GM23338 (cell line): ENCODE results near the gene CNTNAP5. TPM values are rescaled to one million over a fixed set of nuclear protein-coding genes. Genes with fewer than 3 reads are reported as not detected.

Source experiments
- ATAC-seq: fragments of 200-7000 bp; cut with Tn5 transposase; 3 replicates; pipeline ENCODE4 v1.9.1; 2020
- DNase-seq: peaks from one replicate; pipeline ENCODE4 v3.0.0-alpha.2; 2015; ENCODE audit warnings: low spot score
- H2AFZ ChIP-seq: fragments of 200-600 bp; sonication (generic); 2 replicates; pipeline ENCODE4 v1.8.0; 2016; ENCODE audit warnings: antibody characterized with exemption, mild to moderate bottlenecking, moderate library complexity
- H3F3A ChIP-seq: fragments of 200-600 bp; sonication (generic); replicated peaks from 2 replicates; pipeline ENCODE4 v1.8.0; 2017; ENCODE audit warnings: antibody characterized with exemption, mixed run types, low read depth
- H3K27ac ChIP-seq: fragments of 200-600 bp; sonication (generic); 2 replicates; pipeline ENCODE4 v1.6.1; 2016; ENCODE audit warnings: low read depth
- H3K27me3 ChIP-seq: fragments of 200-600 bp; sonication (generic); 2 replicates; pipeline ENCODE4 v1.8.0; 2016; ENCODE audit warnings: mild to moderate bottlenecking, mixed run types, moderate library complexity; ENCODE audit not compliant: insufficient read depth
- H3K36me3 ChIP-seq: fragments of 200-600 bp; sonication (generic); 2 replicates; pipeline ENCODE4 v1.8.0; 2016; ENCODE audit warnings: mild to moderate bottlenecking; ENCODE audit not compliant: insufficient read depth
- H3K4me1 ChIP-seq: fragments of 200-600 bp; sonication (generic); 2 replicates; pipeline ENCODE4 v1.8.0; 2016; ENCODE audit warnings: mild to moderate bottlenecking, moderate library complexity; ENCODE audit not compliant: insufficient read depth
- H3K4me2 ChIP-seq: fragments of 200-600 bp; sonication (generic); 2 replicates; pipeline ENCODE4 v1.7.1; 2017; ENCODE audit warnings: mixed run types
- H3K4me3 ChIP-seq: fragments of 200-600 bp; sonication (generic); 2 replicates; pipeline ENCODE4 v1.6.1; 2016; ENCODE audit warnings: mixed run types
- H3K79me2 ChIP-seq: fragments of 200-600 bp; sonication (generic); replicated peaks from 2 replicates; pipeline ENCODE4 v1.8.0; 2017; ENCODE audit warnings: mild to moderate bottlenecking; ENCODE audit not compliant: insufficient read depth
- H3K9me2 ChIP-seq: fragments of 200-600 bp; sonication (generic); 2 replicates; pipeline ENCODE4 v1.8.0; 2017; ENCODE audit not compliant: insufficient read depth
- H4K20me1 ChIP-seq: fragments of 200-600 bp; sonication (generic); replicated peaks from 2 replicates; pipeline ENCODE4 v1.8.0; 2017; ENCODE audit warnings: mild to moderate bottlenecking; ENCODE audit not compliant: insufficient read depth
- H3K27ac Mint-ChIP-seq: 2 replicates; pipeline ENCODE4 v1.8.0; 2020; ENCODE audit warnings: inconsistent platforms, mild to moderate bottlenecking, moderate library complexity, mixed read lengths
- H3K27me3 Mint-ChIP-seq: 3 replicates; pipeline ENCODE4 v1.8.0; 2022; ENCODE audit warnings: low read depth, mild to moderate bottlenecking, moderate library complexity, mixed read lengths, inconsistent platforms; ENCODE audit not compliant: insufficient read depth, poor library complexity
- H3K36me3 Mint-ChIP-seq: 3 replicates; pipeline ENCODE4 v1.8.0; 2021; ENCODE audit warnings: low read depth, mild to moderate bottlenecking, inconsistent platforms, moderate library complexity, mixed read lengths
- H3K4me1 Mint-ChIP-seq: 3 replicates; pipeline ENCODE4 v1.8.0; 2020; ENCODE audit warnings: mild to moderate bottlenecking, inconsistent platforms, mixed read lengths
- H3K4me3 Mint-ChIP-seq: 3 replicates; pipeline ENCODE4 v1.8.0; 2021; ENCODE audit warnings: moderate library complexity, mild to moderate bottlenecking, inconsistent platforms, mixed read lengths
- H3K9me3 Mint-ChIP-seq: 3 replicates; pipeline ENCODE4 v1.8.0; 2020; ENCODE audit warnings: moderate library complexity, mild to moderate bottlenecking, inconsistent platforms, mixed read lengths
- CREB1 ChIP-seq: fragments of 250-450 bp; sonication (Bioruptor Pico); IDR thresholded peaks from 2 replicates; pipeline ENCODE4 v1.5.0; 2020; ENCODE audit warnings: low read depth, mild to moderate bottlenecking, moderate library complexity
- CTCF ChIP-seq, 2 experiments: fragments of 200-600 bp in 1 of 2; sonication (generic) in 1 of 2; conservative IDR thresholded peaks; 2 replicates each; pipeline versions ENCODE4 v1.5.1 to v1.6.1; 2016 to 2017; ENCODE audit warnings: antibody characterized with exemption in 2 of 2, low read depth in 2 of 2, mild to moderate bottlenecking in 2 of 2, moderate library complexity in 1 of 2
- ETS1 ChIP-seq: IDR thresholded peaks from 2 replicates; pipeline ENCODE4 v1.6.1; 2016; ENCODE audit warnings: antibody characterized with exemption
- EZH2 ChIP-seq: fragments of 200-600 bp; sonication (generic); IDR thresholded peaks from one replicate; pipeline ENCODE4 v1.8.0; 2017; ENCODE audit warnings: antibody characterized with exemption, mild to moderate bottlenecking, low read depth; ENCODE audit not compliant: unreplicated experiment
- JUNB ChIP-seq: IDR thresholded peaks from one replicate; pipeline ENCODE4 v1.6.1; 2016; ENCODE audit warnings: antibody characterized with exemption; ENCODE audit not compliant: unreplicated experiment
- STAT1 ChIP-seq: IDR thresholded peaks from one replicate; pipeline ENCODE4 v1.6.1; 2016; ENCODE audit warnings: antibody characterized with exemption; ENCODE audit not compliant: unreplicated experiment
- ZNF114 ChIP-seq: fragments of 250-450 bp; sonication (Bioruptor Pico); IDR thresholded peaks from 2 replicates; pipeline ENCODE4 v1.5.0; 2020; ENCODE audit warnings: mild to moderate bottlenecking, moderate library complexity
- ZNF331 ChIP-seq: fragments of 250-450 bp; sonication (Bioruptor Pico); IDR thresholded peaks from 2 replicates; pipeline ENCODE4 v1.5.0; 2020; ENCODE audit warnings: low read depth, mild to moderate bottlenecking, moderate library complexity
- ZNF462 ChIP-seq: fragments of 250-450 bp; sonication (Bioruptor Pico); IDR thresholded peaks from 2 replicates; pipeline ENCODE4 v1.5.0; 2020; ENCODE audit warnings: mild to moderate bottlenecking, moderate library complexity
- polyA plus RNA-seq: library from polyadenylated mRNA; unstranded; fragments of >200 nt; fragmentation: Nextera tagmentation; extraction: Ambion mirVana; gene quantifications from 2 replicates; pipeline ENCODE4 v1.2.1, GENCODE V29; 2016
- total RNA-seq: library from RNA; depleted of rRNA; stranded (reverse); fragments of >200 nt; shearing (Covaris generic); gene quantifications from 2 replicates; pipeline ENCODE4 v1.2.3, GENCODE V29; 2014

CNTNAP5 gene
- total and polyA plus RNA-seq, 2 experiments from 2014 or later, result 0.49 to 0.50 TPM

GRCh38 chr2:124640221-124640750 is 615.2 kb downstream of the CNTNAP5 start:
- Mint-ChIP-seq H3K9me3 (peaks cover 7% of the 10 kb centered on the region; the same call in 2 of the 3 replicates), H3K27ac (no peak overlapping the region), H3K4me3 (no peak overlapping the region), H3K27me3 (no peaks in the 10 kb centered on the region), H3K36me3 (peaks cover 1% of the 10 kb centered on the region; the same call in 1 of the 3 replicates), H3K4me1 (no peaks in the 10 kb centered on the region)
- no peaks in the 10 kb centered on the region for H3K79me2 ChIP-seq
- ATAC-seq (no peak), DNase-seq (no peak)
- no peaks in the 10 kb centered on the region for H3F3A ChIP-seq
- no peaks in the 10 kb centered on the region for H3K36me3 ChIP-seq
- no peak overlapping the region for H3K4me3 ChIP-seq
- no peaks in the 10 kb centered on the region for H4K20me1 ChIP-seq
- H2AFZ ChIP-seq, result no peak overlapping the region
- H3K9me2 ChIP-seq, result no peaks in the 10 kb centered on the region; the same call in 1 of the 2 replicates
- no peaks in the 10 kb centered on the region for H3K27me3 ChIP-seq
- TF ChIP-seq ZNF462 (no peak), CTCF (conservative IDR thresholded peaks at IDR 0.05; ENCODE audit: low read depth in 2 of 2) (no peak), ZNF114 (CRISPR knock-in tag) (no peak), JUNB (no peak), ZNF331 (CRISPR knock-in tag) (no peak), EZH2 (no peak), ETS1 (no peak), STAT1 (no peak), CREB1 (CRISPR knock-in tag) (no peak)
- no peak overlapping the region for H3K27ac ChIP-seq
- H3K4me2 ChIP-seq, result no peak overlapping the region
- no peaks in the 10 kb centered on the region for H3K4me1 ChIP-seq
